Panc1 (cell line): ENCODE results near the gene ROBO1. TPM values are rescaled to one million over a fixed set of nuclear protein-coding genes. Genes with fewer than 3 reads are reported as not detected.

Experiments used
- ATAC-seq: fragments of 200-7000 bp; cut with Tn5 transposase; 2 replicates; pipeline ENCODE4 v1.9.1; 2020; ENCODE audit warnings: mild to moderate bottlenecking, moderate library complexity
- BruUV-seq: library from RNA; stranded (reverse); fragments of 400-500 nt; replicated peaks from 2 replicates; lab custom pipeline; 2021; lab: Mats Ljungman, UMichigan
- CTCF ChIA-PET: fragments of 300-600 bp; sonication (Branson Sonifier 250); formaldehyde crosslinking; loops from one replicate; lab custom pipeline; 2022; ENCODE audit warnings: antibody characterized with exemption; lab: Charles Lee
- POLR2A ChIA-PET: fragments of 300-600 bp; sonication (Branson Sonifier 250); formaldehyde crosslinking; loops from one replicate; lab custom pipeline; 2022; ENCODE audit warnings: antibody characterized with exemption; lab: Charles Lee
- DNase-seq: peaks from one replicate; pipeline ENCODE4 v3.0.0-alpha.2; 2010; ENCODE audit warnings: low read depth, low spot score
- H3K27ac ChIP-seq: 2 replicates; pipeline ENCODE4 v1.5.1; 2011; ENCODE audit warnings: mild to moderate bottlenecking, low read length, inconsistent platforms
- H3K27me3 ChIP-seq: fragments of 200-500 bp; sonication (Bioruptor generic); 2 replicates; pipeline ENCODE4 v1.6.0; 2014; ENCODE audit warnings: low read length, inconsistent platforms; ENCODE audit not compliant: control insufficient read depth, insufficient read depth
- H3K36me3 ChIP-seq: fragments of 200-500 bp; sonication (Bioruptor generic); 2 replicates; pipeline ENCODE4 v1.5.1; 2014; ENCODE audit warnings: inconsistent platforms, mild to moderate bottlenecking, low read length, moderate library complexity; ENCODE audit not compliant: control insufficient read depth, insufficient read depth
- H3K4me1 ChIP-seq: 2 replicates; pipeline ENCODE4 v1.5.1; 2011; ENCODE audit warnings: inconsistent platforms, mild to moderate bottlenecking, low read length, moderate library complexity; ENCODE audit not compliant: control insufficient read depth, insufficient read depth
- H3K4me3 ChIP-seq, 2 experiments: 2 replicates each; pipeline ENCODE4 v1.5.1; 2011 to 2012; ENCODE audit warnings: low read depth in 2 of 2, low read length in 2 of 2, mild to moderate bottlenecking in 2 of 2, inconsistent platforms in 1 of 2, moderate library complexity in 1 of 2
- H3K9me3 ChIP-seq: fragments of 200-500 bp; sonication (Bioruptor generic); 2 replicates; pipeline ENCODE4 v1.5.1; 2014; ENCODE audit warnings: low read depth, mild to moderate bottlenecking, inconsistent platforms, low read length, moderate library complexity; ENCODE audit not compliant: control insufficient read depth, insufficient read depth
- CTCF ChIP-seq: fragments of 450-650 bp; IDR thresholded peaks from 2 replicates; pipeline ENCODE4 v1.5.1; 2017; ENCODE audit warnings: mild to moderate bottlenecking
- POLR2AphosphoS5 ChIP-seq: IDR thresholded peaks from 2 replicates; pipeline ENCODE4 v1.6.1; 2012; ENCODE audit warnings: mild to moderate bottlenecking, low read depth, low read length, moderate library complexity
- REST ChIP-seq, 2 experiments: IDR thresholded peaks; 2 replicates each; pipeline ENCODE4 v1.6.1; 2011 to 2012; ENCODE audit warnings: low read depth in 2 of 2, control low read depth in 1 of 2, low read length in 1 of 2, mild to moderate bottlenecking in 1 of 2, moderate library complexity in 1 of 2; ENCODE audit not compliant: insufficient read depth in 1 of 2
- SIN3A ChIP-seq: IDR thresholded peaks from 2 replicates; pipeline ENCODE4 v1.6.1; 2012; ENCODE audit warnings: low read depth, mild to moderate bottlenecking, low read length, moderate library complexity, borderline replicate concordance; ENCODE audit not compliant: insufficient read depth
- TCF7L2 ChIP-seq: IDR thresholded peaks from 2 replicates; pipeline ENCODE4 v1.6.1; 2011; ENCODE audit warnings: mild to moderate bottlenecking, low read depth, low read length, inconsistent platforms
- in situ Hi-C: cut with HindIII; loops from 2 replicates; pipeline ENCODE4 v1.10.0; 2016; ENCODE audit warnings: low sequenced_read_pairs, low pct_unique_long_range_greater_than_20kb
- intact Hi-C: fragments of 100-400 bp; cut with micrococcal nuclease; formaldehyde crosslinking; loops from one replicate; pipeline ENCODE4 v1.10.0; 2022; ENCODE audit not compliant: unreplicated experiment
- total RNA-seq: library from RNA; stranded (reverse); gene quantifications from one replicate; pipeline ENCODE4 v1.2.1, GENCODE V29; 2021; ENCODE audit not compliant: unreplicated experiment

Gene ROBO1
- total RNA-seq, 1 experiment from 2014 or later = 61.6 TPM

GRCh38 chr3:79378064-79378463 is 389.7 kb downstream of the ROBO1 start:
- Histone ChIP-seq H3K4me1 (no peaks in the 10 kb centered on the region), H3K27me3 (no peaks in the 10 kb centered on the region), H3K9me3 (no peaks in the 10 kb centered on the region), H3K27ac (no peak overlapping the region), H3K4me3 (no peak overlapping the region), H3K36me3 (no peaks in the 10 kb centered on the region)
- DNase-seq (no peak), ATAC-seq (no peak)
- no TSS peak for BruUV-seq
- in situ Hi-C loops = no loop called here
- TF ChIP-seq SIN3A (no peak), REST (IDR thresholded peaks at IDR 0.05; ENCODE audit: insufficient read depth in 1 of 2, low read depth in 2 of 2, low read length in 1 of 2) (no peak), POLR2AphosphoS5 (no peak), TCF7L2 (no peak), CTCF (no peak)
- ChIA-PET POLR2A (interaction anchor here (0.6 kb wide), 1 partner anchor 292 kb away, joined by 4 read pairs; no protein-coding TSS in a partner anchor), CTCF (no interaction called here)
- intact Hi-C loops = no loop called here

- TF ChIP-seq CTCF = peak; percentile 18; the same call in 1 of the 2 replicates
- no peak for TF ChIP-seq TCF7L2
- no peak for TF ChIP-seq POLR2AphosphoS5
- H3K9me3 ChIP-seq = no peaks in the 10 kb centered on the region
- no peaks in the 10 kb centered on the region for H3K27me3 ChIP-seq
- no peak for DNase-seq
- no peaks in the 10 kb centered on the region for H3K4me1 ChIP-seq
- ChIA-PET CTCF (no interaction called here), POLR2A (no interaction called here)
- H3K36me3 ChIP-seq = no peaks in the 10 kb centered on the region
- H3K27ac ChIP-seq = no peak overlapping the region
- ATAC-seq = no peak
- in situ Hi-C loops = no loop called here
- intact Hi-C loops = no loop called here
- no TSS peak for BruUV-seq
- H3K4me3 ChIP-seq = no peak overlapping the region
Measured at GRCh38 chr3:79369306-79369705, 398.5 kb downstream of the ROBO1 start.
